CD4-positive, CD25-positive, alpha-beta regulatory T cell (primary cell): Measurements from ENCODE around the gene TASOR. TPM values are rescaled to one million over a fixed set of nuclear protein-coding genes. Genes with fewer than 3 reads are reported as not detected.
A peak's percentile ranks its signal among the peaks of the same experiment; 100 is the strongest.

Experiments used
- ATAC-seq, 2 donors: fragments of 150-1000 bp; cut with Tn5 transposase; one replicate each; pipeline ENCODE4 v1.10.0; 2021; ENCODE audit warnings: low read depth in 2 of 2, moderate number of reproducible peaks in 2 of 2, moderate library complexity in 1 of 2
- DNase-seq, 3 donors: peaks; one replicate each; pipeline versions ENCODE4 v3.0.0 to v3.0.0-alpha.2; 2012 to 2022; ENCODE audit warnings: mixed read lengths in 1 of 3
- H3K27ac ChIP-seq: one replicate; pipeline ENCODE4 v1.7.0; 2013; ENCODE audit warnings: mild to moderate bottlenecking, low read length; ENCODE audit not compliant: insufficient read depth, poor library complexity, severe bottlenecking
- H3K27me3 ChIP-seq: one replicate; pipeline ENCODE4 v1.7.0; 2013; ENCODE audit warnings: low read length; ENCODE audit not compliant: control insufficient read depth, insufficient read depth
- H3K36me3 ChIP-seq: one replicate; pipeline ENCODE4 v1.7.0; 2013; ENCODE audit warnings: mild to moderate bottlenecking, low read length, moderate library complexity; ENCODE audit not compliant: control insufficient read depth, insufficient read depth
- H3K4me1 ChIP-seq: 2 replicates; pipeline ENCODE4 v1.7.0; 2013; ENCODE audit warnings: mild to moderate bottlenecking, low read length; ENCODE audit not compliant: insufficient read depth, control insufficient read depth, poor library complexity, severe bottlenecking
- H3K4me3 ChIP-seq: one replicate; pipeline ENCODE4 v1.7.0; 2013; ENCODE audit warnings: low read depth, mild to moderate bottlenecking, low read length, moderate library complexity
- H3K9me3 ChIP-seq, 2 experiments: 1 replicate in 1 of 2; 2 replicates in 1 of 2; pipeline ENCODE4 v1.7.0; 2013; ENCODE audit warnings: low read length in 2 of 2, mild to moderate bottlenecking in 1 of 2, moderate library complexity in 1 of 2; ENCODE audit not compliant: control insufficient read depth in 2 of 2
- H3K27ac Mint-ChIP-seq, 3 donors: one replicate each; pipeline ENCODE4 v1.8.0; 2020 to 2022; ENCODE audit warnings: mild to moderate bottlenecking in 3 of 3, mixed read lengths in 3 of 3, moderate library complexity in 2 of 3
- H3K27me3 Mint-ChIP-seq: one replicate; pipeline ENCODE4 v1.8.0; 2022; ENCODE audit warnings: mild to moderate bottlenecking, mixed read lengths
- H3K36me3 Mint-ChIP-seq: one replicate; pipeline ENCODE4 v1.8.0; 2020; ENCODE audit warnings: mixed read lengths
- H3K4me1 Mint-ChIP-seq, 4 donors: one replicate each; pipeline ENCODE4 v1.8.0; 2020 to 2022; ENCODE audit warnings: mixed read lengths in 4 of 4, mild to moderate bottlenecking in 1 of 4
- H3K4me3 Mint-ChIP-seq, 4 donors: one replicate each; pipeline ENCODE4 v1.8.0; 2020 to 2022; ENCODE audit warnings: mild to moderate bottlenecking in 4 of 4, mixed read lengths in 4 of 4, moderate library complexity in 3 of 4
- H3K9me3 Mint-ChIP-seq, 7 donors: one replicate each; pipeline ENCODE4 v1.8.0; 2020 to 2022; ENCODE audit warnings: mixed read lengths in 7 of 7, mild to moderate bottlenecking in 3 of 7, moderate library complexity in 2 of 7
- polyA plus RNA-seq, 4 donors: library from polyadenylated mRNA; unstranded; fragments of 300-500 nt; fragmentation: Illumina TruSeq; gene quantifications; one replicate each; pipeline ENCODE4 v1.2.3, GENCODE V29; 2021
- total RNA-seq: library from RNA; stranded (reverse); gene quantifications from one replicate; pipeline ENCODE4 v1.2.3, GENCODE V29; 2022

TASOR gene
- total and polyA plus RNA-seq, 5 donors from 2014 or later, result 29.3 to 77.4 (median 33.1) TPM

GRCh38 chr3:56682462-56683121, 473 bp downstream of the TASOR start:
- peak; percentile 63 to 67 for ATAC-seq
- Mint-ChIP-seq H3K27me3 (peaks cover 5% of the 10 kb centered on the region), H3K4me3 (peak overlapping the region; percentile 94 to 97 (median 96)), H3K9me3 (no peaks in the 10 kb centered on the region), H3K4me1 (peaks cover 24 to 56% (median 41%) of the 10 kb centered on the region in 4 donors), H3K27ac (peak overlapping the region; percentile 93 to 98 (median 97)), H3K36me3 (peaks cover 19% of the 10 kb centered on the region)
- H3K27ac ChIP-seq, result peak overlapping the region; percentile 99
- no peaks in the 10 kb centered on the region for H3K27me3 ChIP-seq
- peak; percentile 70 to 90 (median 82) for DNase-seq
- H3K9me3 ChIP-seq, result no peaks in the 10 kb centered on the region
- H3K36me3 ChIP-seq, result no peaks in the 10 kb centered on the region
- H3K4me1 ChIP-seq, result peaks cover 45% of the 10 kb centered on the region
- H3K4me3 ChIP-seq, result peak overlapping the region; percentile 89

GRCh38 chr3:56681984-56682461, 1.0 kb downstream of the TASOR start:
- peaks cover 20% of the 10 kb centered on the region for H3K36me3 Mint-ChIP-seq
- H3K4me1 Mint-ChIP-seq, result peaks cover 30 to 62% (median 46%) of the 10 kb centered on the region in 4 donors
- H3K4me1 ChIP-seq, result peaks cover 51% of the 10 kb centered on the region
- peak overlapping the region; percentile 99 for H3K27ac ChIP-seq
- peak overlapping the region; percentile 93 to 98 (median 97) for H3K27ac Mint-ChIP-seq
- H3K27me3 ChIP-seq, result no peaks in the 10 kb centered on the region
- ATAC-seq (no peak), DNase-seq (no peak)
- no peaks in the 10 kb centered on the region for H3K36me3 ChIP-seq
- no peaks in the 10 kb centered on the region for H3K9me3 ChIP-seq
- H3K4me3 ChIP-seq, result peak overlapping the region; percentile 89
- peak overlapping the region; percentile 94 to 97 (median 96) for H3K4me3 Mint-ChIP-seq
- H3K9me3 Mint-ChIP-seq, result no peaks in the 10 kb centered on the region
- peaks cover 5% of the 10 kb centered on the region for H3K27me3 Mint-ChIP-seq

GRCh38 chr3:56680054-56680580, 2.9 kb downstream of the TASOR start:
- Histone ChIP-seq H3K27me3 (no peaks in the 10 kb centered on the region), H3K27ac (no peak overlapping the region), H3K4me3 (peak overlapping the region; percentile 89), H3K36me3 (no peaks in the 10 kb centered on the region), H3K4me1 (peaks cover 56% of the 10 kb centered on the region), H3K9me3 (no peaks in the 10 kb centered on the region)
- DNase-seq (no peak), ATAC-seq (no peak)
- Mint-ChIP-seq H3K27me3 (peaks cover 5% of the 10 kb centered on the region), H3K4me1 (peaks cover 38 to 80% (median 58%) of the 10 kb centered on the region in 4 donors), H3K36me3 (peaks cover 20% of the 10 kb centered on the region), H3K27ac (no peak overlapping the region), H3K4me3 (peak overlapping the region; percentile 53 to 95 (median 70)), H3K9me3 (no peaks in the 10 kb centered on the region)

GRCh38 chr3:56677286-56677685, 5.8 kb downstream of the TASOR start:
- Histone ChIP-seq H3K4me3 (peak overlapping the region; percentile 27), H3K27ac (no peak overlapping the region), H3K9me3 (no peaks in the 10 kb centered on the region), H3K4me1 (peaks cover 50% of the 10 kb centered on the region), H3K27me3 (no peaks in the 10 kb centered on the region), H3K36me3 (peaks cover 6% of the 10 kb centered on the region)
- Mint-ChIP-seq H3K27me3 (peaks cover 5% of the 10 kb centered on the region), H3K9me3 (no peaks in the 10 kb centered on the region), H3K36me3 (peaks cover 23% of the 10 kb centered on the region), H3K4me3 (peak overlapping the region; percentile 63 to 83 (median 75)), H3K4me1 (peaks cover 44 to 80% (median 61%) of the 10 kb centered on the region in 4 donors), H3K27ac (peak overlapping the region; percentile 14 to 50 (median 39))
- DNase-seq (no peak), ATAC-seq (no peak)

- Histone ChIP-seq H3K9me3 (no peaks in the 10 kb centered on the region), H3K4me1 (peaks cover 27% of the 10 kb centered on the region), H3K4me3 (no peak overlapping the region), H3K27ac (no peak overlapping the region), H3K36me3 (peaks cover 38% of the 10 kb centered on the region), H3K27me3 (no peaks in the 10 kb centered on the region)
- Mint-ChIP-seq H3K4me3 (no peak overlapping the region), H3K9me3 (peaks cover 0 to 2% (median 0%) of the 10 kb centered on the region in 7 donors), H3K27ac (no peak overlapping the region), H3K36me3 (peaks cover 27% of the 10 kb centered on the region), H3K27me3 (no peaks in the 10 kb centered on the region), H3K4me1 (peaks cover 29 to 60% (median 39%) of the 10 kb centered on the region in 4 donors)
- ATAC-seq, result no peak
- no peak for DNase-seq
These were observed 9.1 kb downstream of the TASOR start for GRCh38 chr3:56673781-56674457.

- ATAC-seq (peak in 1 of 2 donors; percentile 28), DNase-seq (peak in 1 of 3 donors; percentile 31)
- no peaks in the 10 kb centered on the region for H3K9me3 ChIP-seq
- H3K27ac ChIP-seq, result no peak overlapping the region
- peaks cover 89% of the 10 kb centered on the region for H3K36me3 ChIP-seq
- no peaks in the 10 kb centered on the region for H3K27me3 Mint-ChIP-seq
- peaks cover 50% of the 10 kb centered on the region for H3K36me3 Mint-ChIP-seq
- H3K4me3 ChIP-seq, result no peak overlapping the region
- H3K27ac Mint-ChIP-seq, result peak overlapping the region; percentile 21 to 86 (median 63)
- peaks cover 7% of the 10 kb centered on the region for H3K4me1 ChIP-seq
- peaks cover 19 to 39% (median 30%) of the 10 kb centered on the region in 4 donors for H3K4me1 Mint-ChIP-seq
- H3K9me3 Mint-ChIP-seq, result peaks cover 0 to 2% (median 0%) of the 10 kb centered on the region in 7 donors
- no peaks in the 10 kb centered on the region for H3K27me3 ChIP-seq
- H3K4me3 Mint-ChIP-seq, result peak overlapping the region in 1 of 4 donors; percentile 10
These were observed 15.0 kb downstream of the TASOR start for GRCh38 chr3:56667973-56668579.

- no peak overlapping the region for H3K4me3 Mint-ChIP-seq
- Histone ChIP-seq H3K27ac (no peak overlapping the region), H3K4me1 (peaks cover 3% of the 10 kb centered on the region), H3K36me3 (peaks cover 90% of the 10 kb centered on the region), H3K9me3 (no peaks in the 10 kb centered on the region), H3K27me3 (no peaks in the 10 kb centered on the region), H3K4me3 (no peak overlapping the region)
- H3K36me3 Mint-ChIP-seq, result peaks cover 47% of the 10 kb centered on the region
- DNase-seq (no peak), ATAC-seq (no peak)
- peaks cover 25 to 34% (median 29%) of the 10 kb centered on the region in 4 donors for H3K4me1 Mint-ChIP-seq
- H3K27me3 Mint-ChIP-seq, result no peaks in the 10 kb centered on the region
- peaks cover 0 to 2% (median 0%) of the 10 kb centered on the region in 7 donors for H3K9me3 Mint-ChIP-seq
- H3K27ac Mint-ChIP-seq, result peak overlapping the region in 2 of 3 donors; percentile 30 to 80
These were observed 18.2 kb downstream of the TASOR start for GRCh38 chr3:56664823-56665222.
